Cardiac muscle cell (in vitro differentiated cells and primary cell): ENCODE results near the gene DLG1. TPM values are rescaled to one million over a fixed set of nuclear protein-coding genes. Genes with fewer than 3 reads are reported as not detected.
A peak's percentile ranks its signal among the peaks of the same experiment; 100 is the strongest.

Experiments used
- DNase-seq, 2 donors: peaks; one replicate each; pipeline versions ENCODE4 v3.0.0 to v3.0.0-alpha.2; 2010 to 2017; ENCODE audit warnings: low read depth in 1 of 2, low spot score in 1 of 2
- H3K27ac ChIP-seq: fragments of 200-600 bp; sonication (generic); 2 replicates; pipeline ENCODE4 v1.5.1; 2016
- H3K27me3 ChIP-seq: fragments of 200-600 bp; sonication (generic); 2 replicates; pipeline ENCODE4 v1.6.0; 2016; ENCODE audit warnings: control low read depth
- H3K36me3 ChIP-seq: fragments of 200-600 bp; sonication (generic); 2 replicates; pipeline ENCODE4 v1.5.1; 2016; ENCODE audit warnings: control low read depth
- H3K4me1 ChIP-seq: fragments of 200-600 bp; sonication (generic); 2 replicates; pipeline ENCODE4 v1.8.1; 2017; ENCODE audit warnings: low read depth, mild to moderate bottlenecking, mixed run types
- H3K4me3 ChIP-seq: fragments of 200-600 bp; sonication (generic); 2 replicates; pipeline ENCODE4 v1.5.1; 2016; ENCODE audit warnings: mild to moderate bottlenecking
- H3K9me3 ChIP-seq: fragments of 200-600 bp; sonication (generic); 2 replicates; pipeline ENCODE4 v1.5.1; 2017; ENCODE audit warnings: low read depth, mild to moderate bottlenecking, control low read depth
- CTCF ChIP-seq: IDR thresholded peaks from 2 replicates; pipeline ENCODE4 v1.5.1; 2012; ENCODE audit warnings: low read depth, mild to moderate bottlenecking, low read length
- polyA plus RNA-seq: library from polyadenylated mRNA; unstranded; fragments of >200 nt; fragmentation: Nextera tagmentation; extraction: Ambion mirVana; gene quantifications from 2 replicates; pipeline ENCODE4 v1.2.1, GENCODE V29; 2016
- total RNA-seq: library from RNA; depleted of rRNA; stranded (reverse); fragments of >200 nt; gene quantifications from 2 replicates; pipeline ENCODE4 v1.2.3, GENCODE V29; 2016

DLG1 gene
- total and polyA plus RNA-seq, 2 experiments from 2014 or later = 42.8 to 61.4 TPM

GRCh38 chr3:197027896-197028727 is 270.3 kb downstream of the DLG1 start:
- no peaks in the 10 kb centered on the region for H3K9me3 ChIP-seq
- H3K27ac ChIP-seq = no peak overlapping the region
- H3K36me3 ChIP-seq = no peaks in the 10 kb centered on the region
- H3K4me3 ChIP-seq = no peak overlapping the region
- H3K27me3 ChIP-seq = peaks cover 6% of the 10 kb centered on the region
- TF ChIP-seq CTCF = no peak
- H3K4me1 ChIP-seq = peaks cover 11% of the 10 kb centered on the region
- DNase-seq = no peak

GRCh38 chr3:197027151-197027895 is 271.1 kb downstream of the DLG1 start:
- Histone ChIP-seq H3K27ac (no peak overlapping the region), H3K27me3 (peaks cover 6% of the 10 kb centered on the region), H3K36me3 (no peaks in the 10 kb centered on the region), H3K9me3 (no peaks in the 10 kb centered on the region), H3K4me3 (no peak overlapping the region), H3K4me1 (peaks cover 19% of the 10 kb centered on the region)
- no peak for TF ChIP-seq CTCF
- DNase-seq = peak in 1 of 2 donors; percentile 25

- Histone ChIP-seq H3K4me1 (peaks cover 19% of the 10 kb centered on the region), H3K4me3 (no peak overlapping the region), H3K9me3 (no peaks in the 10 kb centered on the region), H3K27me3 (peaks cover 6% of the 10 kb centered on the region), H3K27ac (no peak overlapping the region), H3K36me3 (no peaks in the 10 kb centered on the region)
- no peak for TF ChIP-seq CTCF
- no peak for DNase-seq
Measured at GRCh38 chr3:197026481-197026866, 271.9 kb downstream of the DLG1 start.

- Histone ChIP-seq H3K27ac (no peak overlapping the region), H3K4me3 (no peak overlapping the region), H3K4me1 (peaks cover 15% of the 10 kb centered on the region), H3K27me3 (peaks cover 6% of the 10 kb centered on the region), H3K9me3 (no peaks in the 10 kb centered on the region), H3K36me3 (no peaks in the 10 kb centered on the region)
- DNase-seq = no peak
- TF ChIP-seq CTCF = no peak
Measured at GRCh38 chr3:197025736-197026480, 272.5 kb downstream of the DLG1 start.

GRCh38 chr3:197024881-197025735 is 273.3 kb downstream of the DLG1 start:
- no peak for TF ChIP-seq CTCF
- Histone ChIP-seq H3K4me3 (no peak overlapping the region), H3K27me3 (peaks cover 6% of the 10 kb centered on the region), H3K36me3 (no peaks in the 10 kb centered on the region), H3K27ac (no peak overlapping the region), H3K4me1 (peaks cover 14% of the 10 kb centered on the region), H3K9me3 (no peaks in the 10 kb centered on the region)
- DNase-seq = no peak
